Embryonic facial prominence (tissue), 1 donor: ENCODE results near the gene ALG1.
"Not testable (repeated sequence)": the region's sequence is repeated elsewhere in the genome, so short reads cannot be mapped to it uniquely, and the experiment has no call there.

Experiments used
- DNase-seq: peaks from one replicate; pipeline ENCODE4 v3.0.0-alpha.2; 2016; ENCODE audit errors: extremely low spot score

The ALG1 gene

GRCh38 chr16:5098221-5099159 is 26.8 kb downstream of the ALG1 start:
- DNase-seq, result peak; percentile 27

- DNase-seq, result not testable (repeated sequence)
These were observed 27.5 kb downstream of the ALG1 start for GRCh38 chr16:5099174-5099573.

GRCh38 chr16:5103296-5104032 is 31.8 kb downstream of the ALG1 start:
- DNase-seq, result not testable (repeated sequence)

- not testable (repeated sequence) for DNase-seq
These were observed 33.4 kb downstream of the ALG1 start for GRCh38 chr16:5105039-5105438.

- no peak for DNase-seq
These were observed 37.0 kb downstream of the ALG1 start for GRCh38 chr16:5108505-5109158.

GRCh38 chr16:5110933-5111332 is 39.3 kb downstream of the ALG1 start:
- not testable (repeated sequence) for DNase-seq

GRCh38 chr16:5116780-5117295 is 45.2 kb downstream of the ALG1 start:
- not testable (repeated sequence) for DNase-seq

GRCh38 chr16:5117300-5118087 is 45.9 kb downstream of the ALG1 start:
- peak; percentile 6 for DNase-seq

- not testable (repeated sequence) for DNase-seq
These were observed 59.9 kb downstream of the ALG1 start for GRCh38 chr16:5131467-5132004.

GRCh38 chr16:5132915-5133600 is 61.4 kb downstream of the ALG1 start:
- not testable (repeated sequence) for DNase-seq

- not testable (repeated sequence) for DNase-seq
These were observed 63.3 kb downstream of the ALG1 start for GRCh38 chr16:5134739-5135452.
